ENCODE results near the gene COL8A2. TPM values are rescaled to one million over a fixed set of nuclear protein-coding genes. Genes with fewer than 3 reads are reported as not detected.
"Not testable (repeated sequence)": the region's sequence is repeated elsewhere in the genome, so short reads cannot be mapped to it uniquely, and the experiment has no call there.

Gene COL8A2
- total RNA-seq, 2 donors from 2014 or later: 41.6 to 126 TPM

DNA sequence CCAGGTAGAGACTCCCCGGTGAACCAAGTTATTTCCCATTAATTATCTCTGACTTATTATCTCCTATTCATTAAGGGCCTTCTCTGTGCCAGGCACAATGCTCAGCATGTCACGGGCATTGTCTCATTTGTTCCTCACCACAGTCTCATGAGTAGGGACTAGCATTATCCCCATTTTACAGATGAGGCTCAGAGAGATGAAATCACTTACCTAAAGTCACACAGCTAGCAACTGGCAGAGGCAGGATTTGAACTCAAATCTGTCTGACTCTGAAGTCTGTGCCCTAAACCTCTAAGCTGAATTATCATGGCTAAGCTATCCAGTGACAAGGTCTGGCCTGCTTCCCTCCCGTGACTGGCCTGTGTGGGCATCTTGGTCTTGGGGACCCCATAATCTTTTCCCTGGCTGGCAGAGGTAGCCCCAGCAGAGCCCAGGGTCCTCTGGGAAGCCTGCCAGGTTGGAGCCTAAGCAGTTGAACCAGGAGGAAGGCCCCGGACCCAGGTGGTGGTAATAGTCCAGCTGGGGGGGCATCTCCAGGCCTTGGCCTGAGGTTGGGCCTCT lies 35.4 kb upstream of the COL8A2 start:
- ATAC-seq (ENCODE audit: insufficient number of reproducible peaks, low FRiP score, low read depth) (no peak), DNase-seq (ENCODE audit: low spot score) (no peak)
- peaks cover 47 to 69% of the 10 kb centered on the region in 2 donors for H3K4me1 ChIP-seq (ENCODE audit: control insufficient read depth in 1 of 2, low read depth in 2 of 2)
- no peaks in the 10 kb centered on the region for H3K36me3 ChIP-seq
- H3K27ac ChIP-seq: peak overlapping the region; percentile 86 to 87
- no peaks in the 10 kb centered on the region for H3K27me3 ChIP-seq (replicated peaks; ENCODE audit: insufficient read depth)
- H3K4me3 ChIP-seq: peak overlapping the region; percentile 68
- TF ChIP-seq, protein P1, sequence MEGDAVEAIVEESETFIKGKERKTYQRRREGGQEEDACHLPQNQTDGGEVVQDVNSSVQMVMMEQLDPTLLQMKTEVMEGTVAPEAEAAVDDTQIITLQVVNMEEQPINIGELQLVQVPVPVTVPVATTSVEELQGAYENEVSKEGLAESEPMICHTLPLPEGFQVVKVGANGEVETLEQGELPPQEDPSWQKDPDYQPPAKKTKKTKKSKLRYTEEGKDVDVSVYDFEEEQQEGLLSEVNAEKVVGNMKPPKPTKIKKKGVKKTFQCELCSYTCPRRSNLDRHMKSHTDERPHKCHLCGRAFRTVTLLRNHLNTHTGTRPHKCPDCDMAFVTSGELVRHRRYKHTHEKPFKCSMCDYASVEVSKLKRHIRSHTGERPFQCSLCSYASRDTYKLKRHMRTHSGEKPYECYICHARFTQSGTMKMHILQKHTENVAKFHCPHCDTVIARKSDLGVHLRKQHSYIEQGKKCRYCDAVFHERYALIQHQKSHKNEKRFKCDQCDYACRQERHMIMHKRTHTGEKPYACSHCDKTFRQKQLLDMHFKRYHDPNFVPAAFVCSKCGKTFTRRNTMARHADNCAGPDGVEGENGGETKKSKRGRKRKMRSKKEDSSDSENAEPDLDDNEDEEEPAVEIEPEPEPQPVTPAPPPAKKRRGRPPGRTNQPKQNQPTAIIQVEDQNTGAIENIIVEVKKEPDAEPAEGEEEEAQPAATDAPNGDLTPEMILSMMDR (IDR thresholded peaks at IDR 0.05): no peak
- H3K9me3 ChIP-seq: no peaks in the 10 kb centered on the region

DNA sequence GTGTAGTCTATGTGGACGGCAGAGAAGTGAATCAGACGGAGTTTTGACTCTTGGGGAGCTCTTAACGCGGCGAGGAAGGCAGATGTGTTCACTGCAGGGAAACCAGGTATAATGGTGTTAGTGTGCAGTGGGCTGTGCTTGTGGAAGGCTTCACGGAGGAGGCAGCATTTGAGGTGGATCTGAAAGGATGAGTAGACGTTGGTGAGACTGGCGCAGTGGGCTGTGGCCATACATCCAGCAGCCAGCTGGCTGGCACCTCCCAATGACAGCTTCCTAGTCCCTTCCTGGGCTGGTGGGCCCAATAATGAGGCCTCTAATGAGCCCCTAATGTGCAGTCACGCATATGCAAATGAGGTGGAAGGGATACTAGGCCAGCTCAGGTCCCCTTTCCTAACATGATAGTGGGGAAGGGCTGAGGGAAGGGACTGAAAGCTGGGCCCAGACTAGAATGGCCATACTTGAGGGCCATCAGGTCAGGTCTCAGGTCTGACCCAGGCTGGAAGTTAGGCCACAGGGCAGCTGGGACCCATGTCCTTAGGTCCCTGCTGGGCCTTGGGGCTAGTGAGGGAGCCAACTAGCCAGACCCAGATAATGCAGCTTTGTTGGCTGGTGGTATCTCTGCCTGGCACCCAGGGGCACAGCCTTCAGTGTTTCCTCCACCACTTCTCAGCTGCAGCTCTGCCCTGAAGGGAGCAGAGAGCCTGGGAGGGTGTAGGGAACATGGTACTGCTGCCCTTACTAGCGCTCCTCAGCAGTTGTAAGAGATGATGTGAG lies 34.8 kb upstream of the COL8A2 start:
- no peaks in the 10 kb centered on the region for H3K36me3 ChIP-seq
- H3K4me1 ChIP-seq (ENCODE audit: control insufficient read depth in 1 of 2, low read depth in 2 of 2): peaks cover 51 to 74% of the 10 kb centered on the region in 2 donors
- peak overlapping the region; percentile 86 to 87 for H3K27ac ChIP-seq
- H3K27me3 ChIP-seq (replicated peaks; ENCODE audit: insufficient read depth): no peaks in the 10 kb centered on the region
- DNase-seq (ENCODE audit: low spot score) (no peak), ATAC-seq (ENCODE audit: insufficient number of reproducible peaks, low FRiP score, low read depth) (no peak)
- H3K9me3 ChIP-seq: no peaks in the 10 kb centered on the region
- peak overlapping the region; percentile 68 for H3K4me3 ChIP-seq
- TF ChIP-seq, protein P1 (IDR thresholded peaks at IDR 0.05): no peak

DNA sequence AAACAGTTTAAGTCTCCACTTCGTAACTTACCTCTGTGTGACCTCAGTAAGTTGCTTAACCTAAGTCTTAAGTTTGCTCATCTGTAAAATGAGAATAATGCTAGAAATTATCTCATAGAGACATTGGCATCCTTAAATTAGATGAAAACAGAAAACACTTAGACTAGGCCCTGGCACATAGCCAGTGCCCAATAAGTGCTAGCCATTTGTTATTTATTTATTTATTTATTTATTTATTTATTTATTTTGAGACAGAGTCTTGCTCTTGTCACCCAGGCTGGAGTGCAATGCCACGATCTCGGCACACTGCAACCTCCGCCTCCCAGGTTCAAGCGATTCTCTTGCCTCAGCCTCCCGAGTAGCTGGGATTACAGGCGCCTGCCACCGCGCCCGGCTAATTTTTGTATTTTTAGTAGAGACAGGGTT lies 33.8 kb upstream of the COL8A2 start:
- not testable (repeated sequence) for ATAC-seq (ENCODE audit: insufficient number of reproducible peaks, low FRiP score, low read depth)
- peaks cover 55 to 77% of the 10 kb centered on the region in 2 donors for H3K4me1 ChIP-seq (ENCODE audit: control insufficient read depth in 1 of 2, low read depth in 2 of 2)
- peak overlapping the region; percentile 99 for H3K4me3 ChIP-seq

DNA sequence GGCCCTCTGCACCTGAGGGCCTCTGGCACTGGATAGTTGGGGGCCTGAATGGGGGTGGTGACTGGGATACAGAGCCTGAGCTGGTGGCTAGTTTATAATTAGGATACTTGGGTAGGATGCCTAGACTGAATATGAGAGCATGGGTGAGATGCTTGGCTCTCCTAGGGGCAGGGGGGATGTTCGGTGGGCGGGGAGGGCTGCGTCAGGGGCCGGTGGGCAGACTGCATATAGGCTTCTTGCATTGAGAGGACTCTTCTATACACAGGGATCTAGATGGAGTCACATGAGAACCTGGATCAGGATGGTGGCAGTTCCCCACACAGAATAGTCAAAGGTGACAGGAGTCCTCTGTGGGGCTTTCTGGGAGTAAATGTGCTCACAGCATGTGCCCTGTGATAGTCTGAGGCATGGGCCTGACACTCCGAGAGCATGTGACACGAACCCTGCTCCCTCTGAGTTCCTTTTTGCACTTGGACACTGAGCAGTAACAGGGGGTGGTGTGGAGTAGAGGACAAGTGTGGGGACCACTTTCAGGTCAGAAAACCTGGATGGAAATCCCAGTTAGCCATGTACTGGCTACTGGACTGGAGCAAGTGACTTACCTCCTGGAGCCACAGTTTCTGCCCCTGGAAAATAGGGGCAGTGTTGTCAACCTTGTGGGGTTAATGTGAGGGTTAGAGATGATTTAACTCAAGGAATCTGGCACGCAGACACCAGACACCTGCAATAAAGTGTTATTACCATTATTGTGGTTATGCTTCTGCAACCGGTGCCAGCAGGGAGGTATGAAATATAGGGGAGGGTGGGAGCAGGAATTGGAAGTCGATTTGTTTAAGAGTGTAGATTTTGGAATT lies 33.2 kb upstream of the COL8A2 start:
- peak overlapping the region; percentile 98 to 99 for H3K27ac ChIP-seq
- peaks cover 54 to 71% of the 10 kb centered on the region in 2 donors for H3K4me1 ChIP-seq (ENCODE audit: control insufficient read depth in 1 of 2, low read depth in 2 of 2)
- no peaks in the 10 kb centered on the region for H3K9me3 ChIP-seq
- H3K36me3 ChIP-seq: no peaks in the 10 kb centered on the region
- peak overlapping the region; percentile 99 for H3K4me3 ChIP-seq
- ATAC-seq (ENCODE audit: insufficient number of reproducible peaks, low FRiP score, low read depth) (no peak), DNase-seq (ENCODE audit: low spot score) (no peak)
- TF ChIP-seq, protein P1 (IDR thresholded peaks at IDR 0.05): no peak
- no peaks in the 10 kb centered on the region for H3K27me3 ChIP-seq (replicated peaks; ENCODE audit: insufficient read depth)

More for the DNA sequence above, 33.8 kb upstream of the COL8A2 start:
- not testable (repeated sequence) for DNase-seq (ENCODE audit: low spot score); H3K27me3 ChIP-seq (replicated peaks; ENCODE audit: insufficient read depth); H3K36me3 ChIP-seq; H3K9me3 ChIP-seq
- H3K27ac ChIP-seq: peak overlapping the region; percentile 47 to 99

DNA sequence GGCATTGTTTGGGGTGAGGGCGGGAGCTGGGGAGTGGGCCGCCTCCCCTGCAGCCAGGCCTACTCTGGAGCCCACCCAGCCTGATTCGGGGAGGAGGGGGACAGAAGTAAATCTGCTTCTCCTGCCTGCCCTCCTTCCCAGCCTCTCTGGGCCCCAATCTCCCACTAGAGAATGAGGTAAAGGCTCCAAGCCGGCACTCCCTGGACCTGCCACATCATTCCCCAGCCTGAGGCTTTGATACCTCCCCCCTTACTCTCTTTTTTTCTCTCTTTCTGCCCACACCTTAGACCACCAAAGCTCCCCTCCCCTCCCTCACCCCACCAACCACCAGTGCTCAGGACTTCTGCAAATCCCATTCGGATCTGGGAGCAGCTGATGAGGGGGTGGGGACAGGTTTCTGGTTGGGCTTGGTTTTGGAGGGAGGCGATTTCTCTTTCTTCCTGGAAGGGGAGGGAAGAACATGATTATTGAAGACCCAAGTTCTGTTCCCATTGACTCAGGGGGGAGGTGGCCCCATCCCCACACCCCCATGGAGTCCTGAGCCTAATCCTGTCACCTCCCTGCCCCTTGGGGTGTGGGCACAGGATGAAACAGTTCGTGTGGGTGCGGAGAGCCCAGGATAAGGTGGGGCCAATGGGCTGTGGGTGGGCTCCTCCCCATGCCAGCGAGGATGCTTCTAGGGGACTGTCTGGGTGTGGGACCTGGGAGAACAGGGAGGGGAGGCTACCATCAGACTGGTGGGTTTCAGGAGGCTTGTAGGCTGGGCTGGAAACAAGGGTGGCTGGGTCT lies 32.3 kb upstream of the COL8A2 start:
- Histone ChIP-seq H3K36me3 (no peaks in the 10 kb centered on the region), H3K27ac (peak overlapping the region; percentile 98 to 99), H3K4me3 (peak overlapping the region; percentile 99), H3K9me3 (no peaks in the 10 kb centered on the region), H3K4me1 (ENCODE audit: control insufficient read depth in 1 of 2, low read depth in 2 of 2) (peaks cover 49 to 65% of the 10 kb centered on the region in 2 donors), H3K27me3 (replicated peaks; ENCODE audit: insufficient read depth) (no peaks in the 10 kb centered on the region)
- DNase-seq (ENCODE audit: low spot score): no peak
- no peak for ATAC-seq (ENCODE audit: insufficient number of reproducible peaks, low FRiP score, low read depth)
- TF ChIP-seq, protein P1 (IDR thresholded peaks at IDR 0.05): no peak
